T-helper 2 cell treated with Interferon-gamma antibody and Interleukin-4, amounts not matched to agents 5 μg/mL and 100 μg/mL, for 36 hours (primary cell): ENCODE data around the gene MBLAC2.

Source experiments
- DNase-seq: peaks from one replicate; pipeline ENCODE4 v3.0.0; 2021; ENCODE audit warnings: low spot score
- H3K27ac Mint-ChIP-seq: one replicate; pipeline ENCODE4 v1.8.0; 2021; ENCODE audit warnings: mild to moderate bottlenecking, mixed read lengths
- H3K27me3 Mint-ChIP-seq: one replicate; pipeline ENCODE4 v1.8.0; 2021; ENCODE audit warnings: low read depth, mixed read lengths
- H3K36me3 Mint-ChIP-seq: one replicate; pipeline ENCODE4 v1.8.0; 2021; ENCODE audit warnings: low read depth, mixed read lengths
- H3K4me1 Mint-ChIP-seq: one replicate; pipeline ENCODE4 v1.8.0; 2021; ENCODE audit warnings: low read depth, mixed read lengths
- H3K4me3 Mint-ChIP-seq: one replicate; pipeline ENCODE4 v1.8.0; 2022; ENCODE audit warnings: mild to moderate bottlenecking, moderate library complexity, mixed read lengths
- H3K9me3 Mint-ChIP-seq: one replicate; pipeline ENCODE4 v1.8.0; 2021; ENCODE audit warnings: mixed read lengths

The MBLAC2 gene

GRCh38 chr5:90479611-90480385, 5.2 kb upstream of the MBLAC2 start:
- Mint-ChIP-seq H3K9me3 (no peaks in the 10 kb centered on the region), H3K36me3 (peaks cover 2% of the 10 kb centered on the region), H3K27me3 (no peaks in the 10 kb centered on the region), H3K27ac (no peak overlapping the region), H3K4me1 (peaks cover 17% of the 10 kb centered on the region), H3K4me3 (no peak overlapping the region)
- no peak for DNase-seq

DNA sequence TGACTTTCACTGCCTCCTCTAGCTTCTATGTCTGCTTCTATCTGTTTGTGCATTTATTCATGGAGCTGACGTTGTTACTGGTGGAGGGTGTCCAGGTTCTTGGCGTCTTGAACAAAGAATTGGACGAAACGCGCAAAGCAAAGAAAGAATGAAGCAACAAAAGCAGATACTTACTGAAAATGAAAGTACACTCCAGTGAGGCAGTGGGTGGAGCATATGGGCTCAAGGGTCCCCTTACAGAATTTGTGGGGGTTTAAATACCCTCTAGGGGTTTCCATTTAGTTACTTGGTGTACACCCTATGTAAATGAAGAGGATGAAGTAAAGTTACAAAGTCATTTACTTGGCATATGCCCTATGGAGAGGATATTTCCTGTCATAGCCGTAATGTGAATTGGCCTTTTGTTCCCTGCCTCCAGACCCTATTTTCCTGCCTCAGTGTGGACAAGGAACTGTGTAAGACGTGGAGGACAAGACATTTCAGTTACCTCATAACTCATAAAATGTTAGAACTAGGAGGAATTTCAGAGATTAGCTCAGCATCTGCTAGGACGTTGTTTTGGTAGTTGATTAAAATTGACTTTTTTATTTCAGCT, 3.1 kb upstream of the MBLAC2 start:
- no peak overlapping the region for H3K27ac Mint-ChIP-seq
- H3K4me3 Mint-ChIP-seq = no peak overlapping the region
- H3K27me3 Mint-ChIP-seq = no peaks in the 10 kb centered on the region
- H3K4me1 Mint-ChIP-seq = peaks cover 24% of the 10 kb centered on the region
- no peaks in the 10 kb centered on the region for H3K36me3 Mint-ChIP-seq
- DNase-seq = no peak
- no peaks in the 10 kb centered on the region for H3K9me3 Mint-ChIP-seq

GRCh38 chr5:90477073-90477472, 2.5 kb upstream of the MBLAC2 start:
- H3K4me3 Mint-ChIP-seq = no peak overlapping the region
- H3K27ac Mint-ChIP-seq = peak overlapping the region; percentile 6
- no peaks in the 10 kb centered on the region for H3K36me3 Mint-ChIP-seq
- no peaks in the 10 kb centered on the region for H3K27me3 Mint-ChIP-seq
- no peak for DNase-seq
- H3K4me1 Mint-ChIP-seq = peaks cover 26% of the 10 kb centered on the region
- no peaks in the 10 kb centered on the region for H3K9me3 Mint-ChIP-seq

DNA sequence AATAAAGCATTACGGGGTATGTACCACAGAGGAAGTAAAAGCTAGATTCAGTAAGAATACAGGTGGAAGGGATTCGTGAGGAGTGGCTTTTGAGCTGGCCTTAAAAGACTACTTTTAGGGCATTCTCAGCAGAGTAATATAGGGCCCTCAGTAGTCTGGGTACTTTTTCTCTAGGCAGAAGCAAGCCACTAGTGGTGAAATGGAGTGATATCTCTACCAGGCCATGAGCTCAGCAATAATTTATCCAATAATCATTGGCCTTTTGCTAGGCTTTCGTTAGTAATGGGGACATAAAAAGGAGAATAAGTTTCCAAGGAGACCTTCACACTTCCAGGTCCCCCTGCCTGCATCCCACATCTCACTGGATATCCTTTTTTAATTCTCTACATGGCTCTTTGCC, 1.8 kb upstream of the MBLAC2 start:
- Mint-ChIP-seq H3K27ac (no peak overlapping the region), H3K4me1 (peaks cover 26% of the 10 kb centered on the region), H3K9me3 (no peaks in the 10 kb centered on the region), H3K36me3 (no peaks in the 10 kb centered on the region), H3K27me3 (no peaks in the 10 kb centered on the region), H3K4me3 (no peak overlapping the region)
- no peak for DNase-seq

DNA sequence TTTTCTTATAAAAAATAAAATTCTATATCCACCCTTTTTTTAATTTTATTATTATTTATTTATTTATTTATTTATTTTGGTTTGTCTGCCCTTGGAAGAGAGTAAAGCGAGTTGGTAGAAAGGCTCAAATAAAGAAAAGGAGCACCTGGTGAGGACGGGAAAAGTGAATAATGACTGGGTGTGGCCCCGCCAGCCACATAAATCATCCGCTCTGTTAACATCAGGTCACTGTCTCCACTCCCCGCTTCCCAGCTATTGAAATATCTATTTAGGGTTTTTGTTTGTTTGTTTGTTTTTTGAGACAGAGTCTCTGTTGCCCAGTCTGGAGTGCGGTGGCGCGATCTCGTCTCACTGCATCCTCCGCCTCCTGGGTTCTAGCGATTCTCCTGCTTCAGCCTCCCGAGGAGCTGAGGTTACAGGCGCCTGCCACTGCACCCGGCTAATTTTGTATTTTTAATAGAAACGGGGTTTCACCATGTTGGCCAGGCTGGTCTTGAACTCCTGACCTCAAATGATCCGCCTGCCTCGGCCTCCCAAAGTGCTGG, 937 bp upstream of the MBLAC2 start:
- DNase-seq = no peak
- peaks cover 26% of the 10 kb centered on the region for H3K4me1 Mint-ChIP-seq
- peak overlapping the region; percentile 69 for H3K4me3 Mint-ChIP-seq
- no peaks in the 10 kb centered on the region for H3K9me3 Mint-ChIP-seq
- H3K36me3 Mint-ChIP-seq = peaks cover 2% of the 10 kb centered on the region
- H3K27me3 Mint-ChIP-seq = no peaks in the 10 kb centered on the region
- H3K27ac Mint-ChIP-seq = peak overlapping the region; percentile 22

- Mint-ChIP-seq H3K27ac (peak overlapping the region; percentile 92), H3K36me3 (peaks cover 14% of the 10 kb centered on the region), H3K4me1 (peaks cover 26% of the 10 kb centered on the region), H3K27me3 (no peaks in the 10 kb centered on the region), H3K9me3 (no peaks in the 10 kb centered on the region), H3K4me3 (peak overlapping the region; percentile 94)
- peak; percentile 31 for DNase-seq
Observed at GRCh38 chr5:90473396-90474234, 956 bp downstream of the MBLAC2 start.

- Mint-ChIP-seq H3K27me3 (no peaks in the 10 kb centered on the region), H3K4me1 (peaks cover 26% of the 10 kb centered on the region), H3K4me3 (peak overlapping the region; percentile 94)
Observed at GRCh38 chr5:90472783-90473395, 1.7 kb downstream of the MBLAC2 start.

GRCh38 chr5:90461288-90461687, 13.3 kb downstream of the MBLAC2 start:
- no peaks in the 10 kb centered on the region for H3K4me1 Mint-ChIP-seq
- H3K36me3 Mint-ChIP-seq = peaks cover 2% of the 10 kb centered on the region
- no peak overlapping the region for H3K27ac Mint-ChIP-seq
- DNase-seq = no peak
- no peak overlapping the region for H3K4me3 Mint-ChIP-seq
- H3K27me3 Mint-ChIP-seq = no peaks in the 10 kb centered on the region
- H3K9me3 Mint-ChIP-seq = no peaks in the 10 kb centered on the region

More at GRCh38 chr5:90472783-90473395, 1.7 kb downstream of the MBLAC2 start:
- Mint-ChIP-seq H3K36me3 (peaks cover 20% of the 10 kb centered on the region), H3K27ac (peak overlapping the region; percentile 92), H3K9me3 (peaks cover 6% of the 10 kb centered on the region)
- DNase-seq = no peak

DNA sequence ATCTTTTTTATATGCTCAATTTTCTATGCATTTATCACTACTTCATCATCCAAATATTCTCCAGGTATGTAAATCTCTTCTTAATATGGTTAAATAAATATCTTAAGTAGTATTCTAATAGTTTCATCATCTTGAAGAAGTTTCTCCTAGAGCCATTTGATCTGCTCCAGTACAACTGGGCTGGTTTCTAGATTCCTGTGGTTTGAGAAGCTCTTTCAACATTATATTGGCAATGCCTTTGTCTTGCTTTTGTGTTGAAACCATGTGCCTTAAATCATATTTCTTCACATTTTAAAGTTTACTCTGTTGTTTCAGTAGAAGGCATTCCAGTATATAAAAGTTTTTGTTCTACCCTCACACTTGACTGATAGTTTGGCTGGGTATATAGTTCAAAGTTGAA, 27.6 kb downstream of the MBLAC2 start:
- H3K4me3 Mint-ChIP-seq = no peak overlapping the region
- peaks cover 6% of the 10 kb centered on the region for H3K27me3 Mint-ChIP-seq
- no peak for DNase-seq
- no peaks in the 10 kb centered on the region for H3K4me1 Mint-ChIP-seq
- H3K27ac Mint-ChIP-seq = no peak overlapping the region
- no peaks in the 10 kb centered on the region for H3K36me3 Mint-ChIP-seq
- H3K9me3 Mint-ChIP-seq = no peaks in the 10 kb centered on the region

DNA sequence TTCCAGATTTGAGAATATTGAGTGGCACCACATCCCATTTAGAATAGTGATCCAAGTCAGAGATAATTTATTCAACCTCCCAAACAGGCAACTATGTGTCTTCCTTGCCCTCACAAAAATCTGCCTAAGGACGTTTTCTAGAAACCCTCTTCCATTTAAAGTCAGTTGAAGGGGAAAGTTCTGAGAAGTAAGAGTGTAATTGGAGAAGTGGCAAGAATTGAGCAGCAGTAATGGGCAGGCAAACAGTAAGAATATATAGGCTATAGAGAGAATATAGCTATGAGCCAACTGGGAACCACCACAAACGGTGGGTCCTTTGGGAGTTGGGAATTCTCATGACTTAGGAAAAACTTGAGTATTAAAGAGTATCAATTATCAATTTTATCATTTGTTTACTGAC, 33.9 kb downstream of the MBLAC2 start:
- no peaks in the 10 kb centered on the region for H3K36me3 Mint-ChIP-seq
- H3K4me1 Mint-ChIP-seq = peaks cover 4% of the 10 kb centered on the region
- H3K9me3 Mint-ChIP-seq = no peaks in the 10 kb centered on the region
- DNase-seq = no peak
- peaks cover 10% of the 10 kb centered on the region for H3K27me3 Mint-ChIP-seq
- H3K4me3 Mint-ChIP-seq = peak overlapping the region; percentile 84
- no peak overlapping the region for H3K27ac Mint-ChIP-seq

- Mint-ChIP-seq H3K4me3 (no peak overlapping the region), H3K4me1 (peaks cover 4% of the 10 kb centered on the region)
Observed at GRCh38 chr5:90438100-90438499, 36.5 kb downstream of the MBLAC2 start.

DNA sequence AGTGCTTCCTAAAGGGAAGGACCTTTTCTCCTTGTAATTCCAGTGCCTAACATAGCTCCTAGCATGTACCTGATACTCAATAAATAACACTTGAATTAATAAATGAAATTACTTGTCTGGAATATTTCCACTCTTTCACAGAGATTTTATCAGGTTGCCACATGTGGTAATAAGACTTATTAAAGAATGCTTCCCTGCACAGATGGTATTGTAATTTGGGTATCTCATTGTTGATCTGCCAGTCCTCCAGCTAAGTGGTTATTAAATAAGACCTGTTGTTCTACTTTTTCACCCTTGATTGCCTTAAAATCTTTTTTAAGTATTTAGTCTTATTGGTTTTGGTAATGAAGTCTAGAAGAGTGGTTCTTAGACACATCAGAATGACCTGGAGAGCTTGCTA, 36.9 kb downstream of the MBLAC2 start:
- Mint-ChIP-seq H3K4me3 (no peak overlapping the region), H3K27me3 (peaks cover 10% of the 10 kb centered on the region), H3K4me1 (peaks cover 4% of the 10 kb centered on the region), H3K36me3 (no peaks in the 10 kb centered on the region), H3K9me3 (no peaks in the 10 kb centered on the region), H3K27ac (no peak overlapping the region)
- DNase-seq = no peak

More at GRCh38 chr5:90438100-90438499, 36.5 kb downstream of the MBLAC2 start:
- DNase-seq = no peak
- no peaks in the 10 kb centered on the region for H3K9me3 Mint-ChIP-seq
- no peak overlapping the region for H3K27ac Mint-ChIP-seq
- peaks cover 10% of the 10 kb centered on the region for H3K27me3 Mint-ChIP-seq
- no peaks in the 10 kb centered on the region for H3K36me3 Mint-ChIP-seq

- Mint-ChIP-seq H3K36me3 (no peaks in the 10 kb centered on the region), H3K9me3 (no peaks in the 10 kb centered on the region), H3K4me3 (no peak overlapping the region), H3K27me3 (peaks cover 15% of the 10 kb centered on the region), H3K4me1 (no peaks in the 10 kb centered on the region), H3K27ac (no peak overlapping the region)
- peak; percentile 19 for DNase-seq
Observed at GRCh38 chr5:90434116-90434714, 40.4 kb downstream of the MBLAC2 start.
